ENCODE results near the gene MTUS2. TPM values are rescaled to one million over a fixed set of nuclear protein-coding genes. Genes with fewer than 3 reads are reported as not detected.

MTUS2 gene
- total RNA-seq, 2 donors from 2014 or later, result 1.6 to 4.8 TPM

DNA sequence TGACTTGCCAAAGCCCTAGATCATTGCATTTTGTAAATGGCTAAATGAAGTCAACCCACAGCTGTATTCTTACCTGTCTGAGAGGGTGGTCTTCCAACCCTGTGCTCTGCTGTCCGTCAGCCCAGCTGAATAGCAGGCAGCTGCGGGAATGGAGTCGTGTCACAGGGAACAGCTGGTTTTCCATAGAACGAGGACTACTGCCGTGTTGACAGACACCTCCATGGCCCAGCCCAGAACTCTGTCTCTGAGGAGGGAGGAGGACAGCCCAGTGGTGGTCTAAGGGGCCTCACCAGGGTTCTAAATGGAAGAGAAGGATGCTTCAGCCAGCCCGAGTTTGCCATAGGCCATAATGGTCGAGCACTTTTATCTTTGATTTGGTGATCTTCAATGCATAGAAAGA is 664.7 kb downstream of the MTUS2 start:
- Histone ChIP-seq H3K36me3 (no peaks in the 10 kb centered on the region), H3K9me3 (no peaks in the 10 kb centered on the region), H3K27me3 (replicated peaks; ENCODE audit: insufficient read depth) (peaks cover 2% of the 10 kb centered on the region), H3K4me3 (no peak overlapping the region), H3K27ac (no peak overlapping the region), H3K4me1 (replicated peaks) (no peaks in the 10 kb centered on the region)
- no peak for DNase-seq (ENCODE audit: low spot score)
- WGBS, result 92% methylated on average over 7 of the region's 7 CpGs
- intact Hi-C loops (cut with DNase I), result no loop called here
- TF ChIP-seq POLR2A (IDR thresholded peaks at IDR 0.05), result no peak
- TF ChIP-seq, protein P1, sequence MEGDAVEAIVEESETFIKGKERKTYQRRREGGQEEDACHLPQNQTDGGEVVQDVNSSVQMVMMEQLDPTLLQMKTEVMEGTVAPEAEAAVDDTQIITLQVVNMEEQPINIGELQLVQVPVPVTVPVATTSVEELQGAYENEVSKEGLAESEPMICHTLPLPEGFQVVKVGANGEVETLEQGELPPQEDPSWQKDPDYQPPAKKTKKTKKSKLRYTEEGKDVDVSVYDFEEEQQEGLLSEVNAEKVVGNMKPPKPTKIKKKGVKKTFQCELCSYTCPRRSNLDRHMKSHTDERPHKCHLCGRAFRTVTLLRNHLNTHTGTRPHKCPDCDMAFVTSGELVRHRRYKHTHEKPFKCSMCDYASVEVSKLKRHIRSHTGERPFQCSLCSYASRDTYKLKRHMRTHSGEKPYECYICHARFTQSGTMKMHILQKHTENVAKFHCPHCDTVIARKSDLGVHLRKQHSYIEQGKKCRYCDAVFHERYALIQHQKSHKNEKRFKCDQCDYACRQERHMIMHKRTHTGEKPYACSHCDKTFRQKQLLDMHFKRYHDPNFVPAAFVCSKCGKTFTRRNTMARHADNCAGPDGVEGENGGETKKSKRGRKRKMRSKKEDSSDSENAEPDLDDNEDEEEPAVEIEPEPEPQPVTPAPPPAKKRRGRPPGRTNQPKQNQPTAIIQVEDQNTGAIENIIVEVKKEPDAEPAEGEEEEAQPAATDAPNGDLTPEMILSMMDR (IDR thresholded peaks at IDR 0.05), result no peak
- TF ChIP-seq POLR2AphosphoS5 (IDR thresholded peaks at IDR 0.05), result no peak

DNA sequence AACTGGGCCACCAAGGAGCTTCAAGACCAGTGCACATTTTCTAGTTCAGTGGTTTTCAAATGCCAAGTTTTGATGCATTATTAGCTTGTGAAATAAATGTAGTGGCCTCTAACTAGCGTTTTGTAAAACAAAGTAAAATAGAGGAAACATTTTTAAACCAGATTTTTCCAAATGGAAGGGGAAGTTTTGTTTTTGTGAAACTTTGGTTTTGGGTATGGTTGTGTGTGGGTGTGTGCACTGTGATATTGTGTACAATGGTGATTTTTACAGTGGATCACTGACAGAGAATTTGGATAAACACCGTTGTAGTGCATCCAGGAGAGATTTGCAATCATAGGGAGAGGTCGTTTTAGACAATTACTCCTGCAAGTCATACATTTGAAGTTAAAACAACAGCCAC is 666.4 kb downstream of the MTUS2 start:
- no peak for DNase-seq (ENCODE audit: low spot score)
- Histone ChIP-seq H3K9me3 (no peaks in the 10 kb centered on the region), H3K27ac (no peak overlapping the region), H3K36me3 (no peaks in the 10 kb centered on the region), H3K27me3 (replicated peaks; ENCODE audit: insufficient read depth) (peaks cover 2% of the 10 kb centered on the region), H3K4me3 (no peak overlapping the region), H3K4me1 (replicated peaks) (no peaks in the 10 kb centered on the region)
- TF ChIP-seq POLR2AphosphoS5 (IDR thresholded peaks at IDR 0.05) (no peak), POLR2A (IDR thresholded peaks at IDR 0.05) (no peak)
- TF ChIP-seq, protein P1 (IDR thresholded peaks at IDR 0.05), result no peak
- WGBS, result 58% methylated on average over 3 of the region's 3 CpGs
- intact Hi-C loops (cut with DNase I), result no loop called here

DNA sequence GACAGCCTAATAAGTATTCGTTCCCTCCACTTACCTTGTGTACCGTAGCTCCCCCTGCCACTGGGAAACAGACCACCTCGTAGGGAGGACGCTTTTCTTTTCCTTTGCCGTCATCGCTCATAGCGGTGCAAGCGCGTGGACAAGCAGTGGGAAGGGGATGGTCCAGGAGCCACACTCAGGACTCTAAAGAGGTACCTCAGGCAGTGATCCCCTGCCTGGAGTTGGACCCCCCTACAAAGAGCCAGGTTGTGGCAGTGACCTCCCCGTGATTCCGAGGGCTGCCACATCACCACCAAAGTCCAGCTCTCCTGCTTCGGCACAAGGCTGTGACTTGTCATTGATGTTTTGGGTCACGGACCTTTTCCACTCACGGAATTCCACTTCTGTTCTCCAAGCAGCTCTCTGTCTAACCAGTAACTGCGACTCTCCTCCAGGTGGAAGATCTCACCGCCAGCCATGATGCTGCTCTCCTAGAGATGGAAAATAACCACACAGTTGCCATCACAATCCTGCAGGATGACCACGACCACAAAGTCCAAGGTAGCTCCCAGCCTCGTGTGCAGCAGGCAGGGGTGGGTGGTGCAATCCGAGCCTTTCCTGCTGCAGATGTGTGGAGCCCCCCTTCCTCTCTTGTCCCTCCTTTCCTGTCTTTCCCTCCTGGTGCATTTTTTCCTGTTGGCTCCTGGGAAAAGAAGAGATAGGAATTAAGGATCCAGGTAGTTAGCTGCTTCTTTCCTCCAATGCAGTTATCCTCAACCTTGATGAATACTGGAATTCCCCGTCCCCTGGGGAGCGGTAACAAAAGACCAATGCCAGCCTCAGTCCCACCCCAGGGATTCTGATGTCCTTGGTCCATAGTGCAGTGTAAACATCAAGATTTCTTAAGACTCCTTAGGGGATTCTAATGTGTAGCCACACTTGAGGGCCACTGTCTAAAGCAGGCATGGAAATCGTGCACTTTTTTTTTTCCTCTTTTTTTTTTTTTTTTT is 667.6 kb downstream of the MTUS2 start:
- 81% methylated on average over 22 of the region's 22 CpGs for WGBS
- intact Hi-C loops (cut with DNase I), result no loop called here
- no peaks in the 10 kb centered on the region for H3K9me3 ChIP-seq
- H3K4me1 ChIP-seq (replicated peaks), result no peaks in the 10 kb centered on the region
- peaks cover 2% of the 10 kb centered on the region for H3K27me3 ChIP-seq (replicated peaks; ENCODE audit: insufficient read depth)
- no peak for DNase-seq (ENCODE audit: low spot score)
- H3K27ac ChIP-seq, result no peak overlapping the region
- TF ChIP-seq POLR2A (IDR thresholded peaks at IDR 0.05) (no peak), POLR2AphosphoS5 (IDR thresholded peaks at IDR 0.05) (no peak)
- TF ChIP-seq, protein P1 (IDR thresholded peaks at IDR 0.05), result no peak
- H3K4me3 ChIP-seq, result no peak overlapping the region
- H3K36me3 ChIP-seq, result no peaks in the 10 kb centered on the region

DNA sequence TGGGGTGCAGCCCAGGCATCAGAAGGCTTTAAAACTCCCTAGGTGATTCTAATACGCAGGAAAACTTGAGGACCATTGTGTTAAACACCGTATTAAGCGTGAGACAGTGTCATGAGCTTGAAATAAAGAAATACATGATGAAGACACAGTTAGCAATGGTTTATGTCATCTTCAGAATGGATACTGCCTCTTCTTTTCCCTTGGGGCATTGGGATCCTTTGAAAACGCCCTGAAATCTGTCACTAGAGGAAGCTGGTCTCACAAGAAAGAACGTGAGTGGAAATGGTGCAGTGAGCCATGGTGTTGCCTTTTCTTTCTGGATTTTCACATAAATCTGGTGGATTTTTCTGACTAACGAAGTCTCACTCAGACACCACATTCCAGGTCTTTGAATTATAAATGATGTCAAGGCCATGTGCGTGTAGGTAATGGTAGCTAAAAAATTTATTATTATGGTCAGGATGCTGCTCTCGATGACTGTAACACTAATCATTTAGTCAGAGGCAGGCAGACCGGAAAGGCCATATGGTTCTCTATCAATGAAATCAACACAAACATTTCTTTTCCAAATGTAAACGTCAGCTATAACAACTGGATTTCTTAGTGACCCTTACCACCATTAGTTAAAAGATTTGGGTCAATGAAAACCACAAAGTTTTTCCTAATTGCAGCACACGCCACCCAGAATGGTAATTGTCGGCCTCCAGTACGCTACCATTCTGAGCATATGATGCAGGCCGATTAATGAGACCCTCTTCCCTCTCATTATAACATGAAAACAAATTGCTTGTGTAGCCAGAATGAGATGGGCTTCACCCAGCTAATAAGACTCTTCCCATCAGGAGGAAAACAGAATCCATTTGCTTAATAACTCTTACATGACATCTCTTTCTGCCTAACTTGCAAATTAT is 669.8 kb downstream of the MTUS2 start:
- Histone ChIP-seq H3K9me3 (no peaks in the 10 kb centered on the region), H3K27ac (no peak overlapping the region), H3K36me3 (no peaks in the 10 kb centered on the region), H3K4me3 (no peak overlapping the region), H3K27me3 (replicated peaks; ENCODE audit: insufficient read depth) (peaks cover 2% of the 10 kb centered on the region), H3K4me1 (replicated peaks) (no peaks in the 10 kb centered on the region)
- DNase-seq (ENCODE audit: low spot score), result no peak
- 90% methylated on average over 14 of the region's 14 CpGs for WGBS
- intact Hi-C loops (cut with DNase I), result no loop called here
- TF ChIP-seq POLR2AphosphoS5 (IDR thresholded peaks at IDR 0.05) (no peak), POLR2A (IDR thresholded peaks at IDR 0.05) (no peak)
- TF ChIP-seq, protein P1 (IDR thresholded peaks at IDR 0.05), result no peak
